IMR-90 (cell line): ENCODE measurements around the gene CLDN6. TPM values are rescaled to one million over a fixed set of nuclear protein-coding genes. Genes with fewer than 3 reads are reported as not detected.

Experiments used
- ATAC-seq: fragments of 200-7000 bp; cut with Tn5 transposase; 2 replicates; pipeline ENCODE4 v1.9.1; 2020; ENCODE audit warnings: low read depth, mild to moderate bottlenecking, moderate library complexity
- BruUV-seq: library from RNA; stranded (reverse); fragments of 400-500 nt; replicated peaks from 2 replicates; lab custom pipeline; 2021; lab: Mats Ljungman, UMichigan
- CTCF ChIA-PET: fragments of 300-600 bp; formaldehyde crosslinking; extraction: SDS; loops from one replicate; lab custom pipeline; 2021; ENCODE audit warnings: antibody characterized with exemption; lab: Yijun Ruan, JAX
- POLR2A ChIA-PET: fragments of 300-600 bp; sonication (Branson Sonifier 250); formaldehyde crosslinking; loops from one replicate; lab custom pipeline; 2022; ENCODE audit warnings: antibody characterized with exemption; ENCODE audit not compliant: unreplicated experiment; lab: Charles Lee
- DNase-seq: peaks from one replicate; pipeline ENCODE4 v3.0.0; 2013
- H2AFZ ChIP-seq: replicated peaks from 2 replicates; pipeline ENCODE3; 2013; ENCODE audit warnings: low read length, mild to moderate bottlenecking; ENCODE audit not compliant: poor library complexity
- H2AK5ac ChIP-seq: 2 replicates; pipeline ENCODE4 v1.6.1; 2013; ENCODE audit warnings: low read depth, low read length, inconsistent platforms
- H2AK9ac ChIP-seq: replicated peaks from 2 replicates; pipeline ENCODE3; 2013; ENCODE audit warnings: mild to moderate bottlenecking, low read depth, low read length, moderate library complexity; ENCODE audit not compliant: poor library complexity
- H2BK120ac ChIP-seq: 2 replicates; pipeline ENCODE4 v1.6.1; 2013; ENCODE audit warnings: low read depth, low read length, inconsistent platforms
- H2BK15ac ChIP-seq: 3 replicates; pipeline ENCODE4 v1.6.1; 2013; ENCODE audit warnings: low read depth, low read length, inconsistent platforms
- H2BK20ac ChIP-seq: 2 replicates; pipeline ENCODE4 v1.6.1; 2013; ENCODE audit warnings: low read depth, mild to moderate bottlenecking, inconsistent platforms, low read length, moderate library complexity
- H2BK5ac ChIP-seq: 2 replicates; pipeline ENCODE4 v1.6.1; 2013; ENCODE audit warnings: mild to moderate bottlenecking, low read depth, low read length, inconsistent platforms; ENCODE audit not compliant: poor library complexity, severe bottlenecking
- H3K14ac ChIP-seq: replicated peaks from 2 replicates; pipeline ENCODE4 v1.6.1; 2013; ENCODE audit warnings: low read depth, low read length, inconsistent platforms
- H3K18ac ChIP-seq: 2 replicates; pipeline ENCODE4 v1.6.1; 2013; ENCODE audit warnings: low read depth, low read length, control low read depth
- H3K23ac ChIP-seq: 2 replicates; pipeline ENCODE4 v1.6.1; 2013; ENCODE audit warnings: low read depth, low read length, inconsistent platforms
- H3K27ac ChIP-seq: 2 replicates; pipeline ENCODE4 v1.5.1; 2013; ENCODE audit warnings: mild to moderate bottlenecking, control low read depth, low read length; ENCODE audit not compliant: insufficient read depth
- H3K27me3 ChIP-seq: 2 replicates; pipeline ENCODE4 v1.6.1; 2013; ENCODE audit warnings: low read length; ENCODE audit not compliant: control insufficient read depth, insufficient read depth
- H3K36me3 ChIP-seq: 2 replicates; pipeline ENCODE4 v1.6.1; 2013; ENCODE audit warnings: low read length, mixed read lengths; ENCODE audit not compliant: control insufficient read depth, insufficient read depth
- H3K4ac ChIP-seq: 2 replicates; pipeline ENCODE4 v1.6.1; 2013; ENCODE audit warnings: low read depth, low read length, inconsistent platforms
- H3K4me1 ChIP-seq: 2 replicates; pipeline ENCODE4 v1.6.1; 2013; ENCODE audit warnings: low read length, mixed read lengths; ENCODE audit not compliant: control insufficient read depth, insufficient read depth
- H3K4me2 ChIP-seq: 2 replicates; pipeline ENCODE4 v1.6.1; 2013; ENCODE audit warnings: low read depth, mild to moderate bottlenecking, control low read depth, low read length, moderate library complexity
- H3K4me3 ChIP-seq: 2 replicates; pipeline ENCODE4 v1.5.1; 2013; ENCODE audit warnings: low read depth, mild to moderate bottlenecking, control low read depth, low read length, moderate library complexity; ENCODE audit not compliant: insufficient read depth
- H3K56ac ChIP-seq: 2 replicates; pipeline ENCODE4 v1.6.1; 2013; ENCODE audit warnings: low read length, inconsistent platforms; ENCODE audit not compliant: insufficient read depth; ENCODE audit errors: extremely low read depth
- H3K79me1 ChIP-seq, 2 experiments: 2 replicates each; pipeline ENCODE4 v1.6.1; 2013; ENCODE audit warnings: low read length in 2 of 2, inconsistent platforms in 1 of 2, low read depth in 1 of 2
- H3K9ac ChIP-seq: 2 replicates; pipeline ENCODE4 v1.6.1; 2013; ENCODE audit warnings: low read depth, low read length, control low read depth
- H3K9me1 ChIP-seq: 2 replicates; pipeline ENCODE4 v1.6.1; 2013; ENCODE audit warnings: low read length, inconsistent platforms; ENCODE audit not compliant: insufficient read depth
- H3K9me3 ChIP-seq: 2 replicates; pipeline ENCODE4 v1.6.1; 2013; ENCODE audit warnings: low read length; ENCODE audit not compliant: control insufficient read depth, insufficient read depth
- H4K20me1 ChIP-seq: 2 replicates; pipeline ENCODE4 v1.6.1; 2013; ENCODE audit warnings: low read length, inconsistent platforms; ENCODE audit not compliant: insufficient read depth
- H4K5ac ChIP-seq: 2 replicates; pipeline ENCODE4 v1.6.1; 2013; ENCODE audit warnings: mild to moderate bottlenecking, low read depth, low read length, control low read depth
- H4K8ac ChIP-seq, 2 experiments: 2 replicates each; pipeline ENCODE4 v1.6.1; 2013; ENCODE audit warnings: low read depth in 2 of 2, low read length in 2 of 2, control low read depth in 1 of 2, inconsistent platforms in 1 of 2
- H4K91ac ChIP-seq: 2 replicates; pipeline ENCODE4 v1.6.1; 2013; ENCODE audit warnings: low read depth, low read length, inconsistent platforms; ENCODE audit not compliant: insufficient read depth
- CEBPB ChIP-seq: IDR thresholded peaks from 2 replicates; pipeline ENCODE4 v1.6.1; 2012; ENCODE audit warnings: low read depth, low read length, improper control_type of control experiment
- MAFK ChIP-seq: IDR thresholded peaks from 2 replicates; pipeline ENCODE4 v1.6.1; 2012; ENCODE audit warnings: low read depth, low read length, improper control_type of control experiment
- NFE2L2 ChIP-seq: fragments of 150-350 bp; IDR thresholded peaks from 2 replicates; pipeline ENCODE4 v1.6.1; 2016; ENCODE audit warnings: low read depth, mild to moderate bottlenecking, low read length
- POLR2A ChIP-seq: IDR thresholded peaks from 2 replicates; pipeline ENCODE4 v1.6.1; 2012; ENCODE audit warnings: mild to moderate bottlenecking, low read depth, low read length
- RAD21 ChIP-seq: IDR thresholded peaks from 2 replicates; pipeline ENCODE4 v1.6.1; 2012; ENCODE audit warnings: low read length, improper control_type of control experiment
- RCOR1 ChIP-seq: IDR thresholded peaks from 2 replicates; pipeline ENCODE4 v1.6.1; 2012; ENCODE audit warnings: mild to moderate bottlenecking, low read length, improper control_type of control experiment; ENCODE audit not compliant: insufficient replicate concordance
- SMC3 ChIP-seq: fragments of 150-350 bp; IDR thresholded peaks from 2 replicates; pipeline ENCODE4 v1.6.1; 2016; ENCODE audit warnings: low read depth, mild to moderate bottlenecking, antibody characterized with exemption, low read length, moderate library complexity
- WGBS, 2 experiments: methylation state at CpG; one replicate each; pipeline versions ENCODE4 v1.1.5 to v1.1.7; 2013; ENCODE audit warnings: missing lambda C conversion rate in 2 of 2; ENCODE audit not compliant: insufficient read length in 1 of 2; ENCODE audit errors: extremely low coverage in 2 of 2; 5-methylcytosine and 5-hydroxymethylcytosine counted together
- dilution Hi-C: fragments of 300-500 bp; cut with HindIII; formaldehyde crosslinking; loops from one replicate; pipeline ENCODE4 v1.14.3; 2018; ENCODE audit warnings: low sequenced_read_pairs; ENCODE audit not compliant: unreplicated experiment
- in situ Hi-C: fragments of 300-500 bp; cut with MboI; formaldehyde crosslinking; loops from 3 replicates; pipeline ENCODE4 v1.14.3; 2019; ENCODE audit warnings: low sequenced_read_pairs, inconsistent platforms, mixed read lengths
- intact Hi-C: fragments of 100-400 bp; cut with micrococcal nuclease; formaldehyde crosslinking; loops from 2 replicates; pipeline ENCODE4 v1.10.0; 2022
- polyA plus RNA-seq, 3 experiments: library from polyadenylated mRNA; depleted of rRNA; stranded (reverse); fragments of >200 nt; gene quantifications; 2 replicates each; pipeline ENCODE4 v1.2.3, GENCODE V29; 2012; ENCODE audit warnings: low replicate concordance in 1 of 3
- total RNA-seq: library from RNA; depleted of rRNA; stranded (reverse); fragments of >200 nt; gene quantifications from 2 replicates; pipeline ENCODE4 v1.2.3, GENCODE V29; 2012
- TF ChIP-seq, protein P1 (sequence below): fragments of 150-350 bp; IDR thresholded peaks from 2 replicates; pipeline ENCODE4 v1.6.1; 2016; ENCODE audit warnings: low read depth, mild to moderate bottlenecking, low read length, moderate library complexity, borderline replicate concordance
- TF ChIP-seq, protein P2 (sequence below): conservative IDR thresholded peaks from 2 replicates; pipeline ENCODE4 v1.5.1; 2012; ENCODE audit warnings: mild to moderate bottlenecking, low read depth, low read length, improper control_type of control experiment
- TF ChIP-seq, protein P3 (sequence below): fragments of 150-350 bp; IDR thresholded peaks from 2 replicates; pipeline ENCODE4 v1.6.1; 2017; ENCODE audit warnings: mild to moderate bottlenecking, antibody characterized with exemption, low read length, low read depth

The CLDN6 gene
- total and polyA plus RNA-seq, 2 of the 4 experiments (the other 2 are of a cell fraction) = 0.14 TPM; not detected in 1

DNA sequence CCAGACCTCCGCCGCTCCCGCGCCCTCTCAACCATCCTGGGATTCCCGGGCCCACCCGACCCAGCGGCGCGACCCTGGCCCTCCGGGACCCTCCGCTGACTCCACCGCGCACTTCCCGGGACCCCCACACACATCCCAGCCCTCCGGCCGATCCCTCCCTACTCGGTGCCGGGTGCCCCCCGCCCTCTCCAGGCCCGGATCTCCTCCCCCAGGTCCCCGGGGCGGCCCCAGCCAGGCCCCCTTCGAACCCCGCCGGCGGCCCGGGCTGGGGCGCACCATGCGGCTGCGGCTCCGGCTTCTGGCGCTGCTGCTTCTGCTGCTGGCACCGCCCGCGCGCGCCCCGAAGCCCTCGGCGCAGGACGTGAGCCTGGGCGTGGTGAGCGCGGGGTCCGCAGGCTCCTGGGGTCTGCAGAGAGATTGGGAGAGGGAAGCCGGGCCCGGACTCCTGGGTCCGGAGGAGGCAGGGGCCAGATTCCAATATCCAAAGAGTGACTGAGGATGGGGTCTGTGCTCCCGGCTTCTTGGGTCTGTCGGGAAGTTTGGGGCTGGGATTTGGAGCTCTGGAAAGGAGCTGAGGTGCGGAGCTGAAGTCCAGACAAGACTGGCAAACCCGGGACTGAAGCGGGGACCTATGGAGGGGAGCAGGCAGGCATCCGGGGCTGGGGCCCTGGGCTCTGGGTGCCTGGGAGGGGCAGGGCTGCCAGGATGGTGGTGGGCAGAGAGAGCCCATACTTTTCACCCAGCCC is 28.8 kb upstream of the CLDN6 start (continued):
- no peak for TF ChIP-seq NFE2L2

DNA sequence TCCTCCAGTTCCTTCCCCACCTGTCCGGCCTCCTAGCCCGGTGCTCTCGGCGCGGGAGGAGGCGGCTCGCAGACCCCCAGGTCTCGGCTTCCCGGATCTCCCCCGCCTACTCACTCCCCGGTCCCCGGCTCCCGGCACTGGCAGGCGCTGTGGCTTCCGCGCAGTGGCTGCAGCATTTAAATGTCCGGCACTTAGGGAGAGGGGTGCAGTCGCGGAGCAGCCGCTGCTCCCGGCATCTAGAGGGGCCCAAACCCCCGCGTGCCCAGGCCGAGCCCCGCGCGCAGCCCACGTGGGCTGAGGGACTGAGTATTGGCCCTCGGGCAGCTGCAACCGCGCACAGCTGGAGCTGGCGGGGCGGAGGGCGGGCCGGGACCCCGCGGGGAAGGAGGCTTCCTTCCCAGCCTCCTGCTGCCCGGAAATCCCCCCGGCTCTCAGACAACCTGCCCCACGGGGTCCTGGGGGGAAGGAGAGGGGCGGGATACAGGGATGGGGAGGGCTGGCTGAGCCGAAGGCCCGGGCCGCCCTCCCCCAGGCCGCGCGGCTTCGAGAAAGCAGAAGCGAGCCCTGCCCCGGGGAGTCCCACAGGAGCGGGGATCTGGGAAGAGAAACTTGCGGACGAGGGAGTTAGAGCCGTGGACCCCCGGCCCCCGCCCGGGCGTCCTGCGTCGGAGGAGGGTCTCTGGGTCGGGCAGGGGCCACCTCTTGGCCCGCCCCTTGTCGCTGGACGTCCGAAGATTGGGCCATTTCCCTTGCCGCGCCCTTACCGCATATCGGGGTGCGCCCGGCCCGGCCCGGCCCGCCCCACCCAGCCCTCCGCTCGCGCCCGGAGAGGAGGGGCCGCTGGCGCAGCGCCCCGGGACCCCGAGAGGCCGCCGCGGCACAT is 28.0 kb upstream of the CLDN6 start, which contains the start of gene MMP25:
MMP25 (plus strand) TSS at position 804 of the 883 bp plus-strand sequence. CDS start 357 bp downstream, outside the sequence.
- no peak within 1 kb of the TSS for H4K8ac ChIP-seq
- ChIA-PET POLR2A (interaction anchor here (0.7 kb wide), 1 partner anchor 94 kb away, joined by 3 read pairs; no protein-coding TSS in a partner anchor), CTCF (interaction anchor here (0.6 to 1.5 kb wide), 4 partner anchors 13 to 18 kb away, joined by 3 to 8 read pairs (median 5); no protein-coding TSS in a partner anchor)
- no peaks in the 10 kb centered on the region for H4K20me1 ChIP-seq
- peak within 1 kb of the TSS; percentile 92 for H3K4me2 ChIP-seq
- peaks cover 70% of the 10 kb centered on the region for H3K27me3 ChIP-seq
- H3K9me1 ChIP-seq = no peaks in the 10 kb centered on the region
- H4K5ac ChIP-seq = no peak within 1 kb of the TSS
- 3% methylated on average over 43 of the region's 86 CpGs; no CpG with 5 or more reads in 1 of the 2 experiments for WGBS, 2 experiments
- no peaks in the 10 kb centered on the region; the same call in 1 of the 2 replicates for H3K9me3 ChIP-seq
- no peak within 1 kb of the TSS for H3K23ac ChIP-seq
- no peak within 1 kb of the TSS for H3K56ac ChIP-seq
- H2BK120ac ChIP-seq = no peak within 1 kb of the TSS
- H3K79me1 ChIP-seq = no peaks in the 10 kb centered on the region
- no TSS peak for BruUV-seq
- H3K36me3 ChIP-seq = no peaks in the 10 kb centered on the region
- no peak within 1 kb of the TSS for H2BK15ac ChIP-seq
- H3K4ac ChIP-seq = no peak within 1 kb of the TSS
- H3K18ac ChIP-seq = no peak within 1 kb of the TSS
- no peak within 1 kb of the TSS for H3K27ac ChIP-seq
- peak within 1 kb of the TSS; percentile 88 for H2AFZ ChIP-seq
- H2BK5ac ChIP-seq = no peak within 1 kb of the TSS
- in situ Hi-C loops (no loop called here), intact Hi-C loops (no loop called here), dilution Hi-C loops (no loop called here)
- ATAC-seq (peak; percentile 54), DNase-seq (no peak)
- peak within 1 kb of the TSS; percentile 55 for H2AK9ac ChIP-seq
- no peak within 1 kb of the TSS for H3K14ac ChIP-seq
- H4K91ac ChIP-seq = no peak within 1 kb of the TSS
- H3K9ac ChIP-seq = no peak within 1 kb of the TSS
- no peak within 1 kb of the TSS for H2BK20ac ChIP-seq
- no peaks in the 10 kb centered on the region; the same call in 1 of the 2 replicates for H3K4me1 ChIP-seq
- H3K4me3 ChIP-seq = peak within 1 kb of the TSS; percentile 46
- H2AK5ac ChIP-seq = no peak within 1 kb of the TSS
- no peak for TF ChIP-seq MAFK
- TF ChIP-seq SMC3 = no peak
- TF ChIP-seq, protein P1, sequence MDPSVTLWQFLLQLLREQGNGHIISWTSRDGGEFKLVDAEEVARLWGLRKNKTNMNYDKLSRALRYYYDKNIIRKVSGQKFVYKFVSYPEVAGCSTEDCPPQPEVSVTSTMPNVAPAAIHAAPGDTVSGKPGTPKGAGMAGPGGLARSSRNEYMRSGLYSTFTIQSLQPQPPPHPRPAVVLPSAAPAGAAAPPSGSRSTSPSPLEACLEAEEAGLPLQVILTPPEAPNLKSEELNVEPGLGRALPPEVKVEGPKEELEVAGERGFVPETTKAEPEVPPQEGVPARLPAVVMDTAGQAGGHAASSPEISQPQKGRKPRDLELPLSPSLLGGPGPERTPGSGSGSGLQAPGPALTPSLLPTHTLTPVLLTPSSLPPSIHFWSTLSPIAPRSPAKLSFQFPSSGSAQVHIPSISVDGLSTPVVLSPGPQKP = no peak
- TF ChIP-seq, protein P2, sequence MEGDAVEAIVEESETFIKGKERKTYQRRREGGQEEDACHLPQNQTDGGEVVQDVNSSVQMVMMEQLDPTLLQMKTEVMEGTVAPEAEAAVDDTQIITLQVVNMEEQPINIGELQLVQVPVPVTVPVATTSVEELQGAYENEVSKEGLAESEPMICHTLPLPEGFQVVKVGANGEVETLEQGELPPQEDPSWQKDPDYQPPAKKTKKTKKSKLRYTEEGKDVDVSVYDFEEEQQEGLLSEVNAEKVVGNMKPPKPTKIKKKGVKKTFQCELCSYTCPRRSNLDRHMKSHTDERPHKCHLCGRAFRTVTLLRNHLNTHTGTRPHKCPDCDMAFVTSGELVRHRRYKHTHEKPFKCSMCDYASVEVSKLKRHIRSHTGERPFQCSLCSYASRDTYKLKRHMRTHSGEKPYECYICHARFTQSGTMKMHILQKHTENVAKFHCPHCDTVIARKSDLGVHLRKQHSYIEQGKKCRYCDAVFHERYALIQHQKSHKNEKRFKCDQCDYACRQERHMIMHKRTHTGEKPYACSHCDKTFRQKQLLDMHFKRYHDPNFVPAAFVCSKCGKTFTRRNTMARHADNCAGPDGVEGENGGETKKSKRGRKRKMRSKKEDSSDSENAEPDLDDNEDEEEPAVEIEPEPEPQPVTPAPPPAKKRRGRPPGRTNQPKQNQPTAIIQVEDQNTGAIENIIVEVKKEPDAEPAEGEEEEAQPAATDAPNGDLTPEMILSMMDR = no peak
- no peak for TF ChIP-seq POLR2A
- no peak for TF ChIP-seq CEBPB
- no peak for TF ChIP-seq RAD21
- TF ChIP-seq, protein P3, sequence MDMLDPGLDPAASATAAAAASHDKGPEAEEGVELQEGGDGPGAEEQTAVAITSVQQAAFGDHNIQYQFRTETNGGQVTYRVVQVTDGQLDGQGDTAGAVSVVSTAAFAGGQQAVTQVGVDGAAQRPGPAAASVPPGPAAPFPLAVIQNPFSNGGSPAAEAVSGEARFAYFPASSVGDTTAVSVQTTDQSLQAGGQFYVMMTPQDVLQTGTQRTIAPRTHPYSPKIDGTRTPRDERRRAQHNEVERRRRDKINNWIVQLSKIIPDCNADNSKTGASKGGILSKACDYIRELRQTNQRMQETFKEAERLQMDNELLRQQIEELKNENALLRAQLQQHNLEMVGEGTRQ = no peak
- no peak for TF ChIP-seq RCOR1
